ENCODE data around the gene PPM1F.

GRCh38 chr22:21876486-21877176 lies 76.0 kb downstream of the PPM1F start:
- TF ChIP-seq CTCF (IDR thresholded peaks at IDR 0.05; ENCODE audit: low read depth, low read length, missing input control) (no peak), EGR1 (IDR thresholded peaks at IDR 0.05; ENCODE audit: low read depth in 2 of 2) (no peak), GABPA (IDR thresholded peaks at IDR 0.05 in 1 of 2, conservative IDR thresholded peaks at IDR 0.05 in 1 of 2) (no peak), ZBTB33 (IDR thresholded peaks at IDR 0.05) (no peak), HNF4G (IDR thresholded peaks at IDR 0.05) (no peak), ATF3 (IDR thresholded peaks at IDR 0.05) (no peak)

Measured in liver (tissue), 3 donors.